Measurements from ENCODE around the gene GABRR2.

DNA sequence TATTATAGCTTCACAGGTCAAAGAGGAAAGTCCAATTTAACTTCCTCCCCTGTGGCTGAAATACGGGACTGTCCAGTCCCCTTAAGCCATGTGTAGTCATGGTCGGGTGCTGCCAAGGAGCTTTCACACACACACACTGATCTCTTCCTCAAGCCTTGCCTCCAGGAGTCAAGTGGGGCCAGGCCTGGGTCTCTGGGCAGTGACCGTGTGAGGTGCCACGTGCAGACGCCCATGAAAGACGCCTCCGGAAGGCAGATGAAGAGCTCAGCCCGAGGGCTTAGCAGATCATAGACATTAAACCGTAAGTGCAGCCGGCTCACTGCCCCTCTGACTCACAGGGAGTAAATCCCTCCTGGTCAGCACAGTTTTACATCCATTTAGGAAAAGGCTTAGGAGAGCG, 4.2 kb downstream of the GABRR2 start:
- TF ChIP-seq CTCF (IDR thresholded peaks at IDR 0.05 in 2 of 3, conservative IDR thresholded peaks at IDR 0.05 in 1 of 3; ENCODE audit: control insufficient read depth in 2 of 3, extremely low read depth in 1 of 3, insufficient read depth in 1 of 3, low read depth in 3 of 3, low read length in 3 of 3) (no peak), BHLHE40 (IDR thresholded peaks at IDR 0.05; ENCODE audit: borderline replicate concordance in 1 of 2, low read depth in 2 of 2, low read length in 1 of 2) (no peak), CHD4 (IDR thresholded peaks at IDR 0.05) (no peak), POLR2A (IDR thresholded peaks at IDR 0.05; ENCODE audit: low read depth, low read length) (no peak), PAX8 (IDR thresholded peaks at IDR 0.05) (no peak), ASH2L (IDR thresholded peaks at IDR 0.05; ENCODE audit: borderline replicate concordance, low read depth) (no peak), RB1 (IDR thresholded peaks at IDR 0.05; ENCODE audit: borderline replicate concordance) (no peak), TARDBP (IDR thresholded peaks at IDR 0.05; ENCODE audit: borderline replicate concordance) (no peak), NRF1 (conservative IDR thresholded peaks at IDR 0.05; ENCODE audit: low read depth, low read length) (no peak)
- TF ChIP-seq, protein P1, sequence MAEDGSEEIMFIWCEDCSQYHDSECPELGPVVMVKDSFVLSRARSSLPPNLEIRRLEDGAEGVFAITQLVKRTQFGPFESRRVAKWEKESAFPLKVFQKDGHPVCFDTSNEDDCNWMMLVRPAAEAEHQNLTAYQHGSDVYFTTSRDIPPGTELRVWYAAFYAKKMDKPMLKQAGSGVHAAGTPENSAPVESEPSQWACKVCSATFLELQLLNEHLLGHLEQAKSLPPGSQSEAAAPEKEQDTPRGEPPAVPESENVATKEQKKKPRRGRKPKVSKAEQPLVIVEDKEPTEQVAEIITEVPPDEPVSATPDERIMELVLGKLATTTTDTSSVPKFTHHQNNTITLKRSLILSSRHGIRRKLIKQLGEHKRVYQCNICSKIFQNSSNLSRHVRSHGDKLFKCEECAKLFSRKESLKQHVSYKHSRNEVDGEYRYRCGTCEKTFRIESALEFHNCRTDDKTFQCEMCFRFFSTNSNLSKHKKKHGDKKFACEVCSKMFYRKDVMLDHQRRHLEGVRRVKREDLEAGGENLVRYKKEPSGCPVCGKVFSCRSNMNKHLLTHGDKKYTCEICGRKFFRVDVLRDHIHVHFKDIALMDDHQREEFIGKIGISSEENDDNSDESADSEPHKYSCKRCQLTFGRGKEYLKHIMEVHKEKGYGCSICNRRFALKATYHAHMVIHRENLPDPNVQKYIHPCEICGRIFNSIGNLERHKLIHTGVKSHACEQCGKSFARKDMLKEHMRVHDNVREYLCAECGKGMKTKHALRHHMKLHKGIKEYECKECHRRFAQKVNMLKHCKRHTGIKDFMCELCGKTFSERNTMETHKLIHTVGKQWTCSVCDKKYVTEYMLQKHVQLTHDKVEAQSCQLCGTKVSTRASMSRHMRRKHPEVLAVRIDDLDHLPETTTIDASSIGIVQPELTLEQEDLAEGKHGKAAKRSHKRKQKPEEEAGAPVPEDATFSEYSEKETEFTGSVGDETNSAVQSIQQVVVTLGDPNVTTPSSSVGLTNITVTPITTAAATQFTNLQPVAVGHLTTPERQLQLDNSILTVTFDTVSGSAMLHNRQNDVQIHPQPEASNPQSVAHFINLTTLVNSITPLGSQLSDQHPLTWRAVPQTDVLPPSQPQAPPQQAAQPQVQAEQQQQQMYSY (CRISPR knock-in tag; IDR thresholded peaks at IDR 0.05): no peak
